Measurements from ENCODE around the gene IRS1. TPM values are rescaled to one million over a fixed set of nuclear protein-coding genes. Genes with fewer than 3 reads are reported as not detected.
A peak's percentile ranks its signal among the peaks of the same experiment; 100 is the strongest.

Gene IRS1
- polyA plus RNA-seq, 4 donors, result 11.4 to 14.8 (median 12.7) TPM

DNA sequence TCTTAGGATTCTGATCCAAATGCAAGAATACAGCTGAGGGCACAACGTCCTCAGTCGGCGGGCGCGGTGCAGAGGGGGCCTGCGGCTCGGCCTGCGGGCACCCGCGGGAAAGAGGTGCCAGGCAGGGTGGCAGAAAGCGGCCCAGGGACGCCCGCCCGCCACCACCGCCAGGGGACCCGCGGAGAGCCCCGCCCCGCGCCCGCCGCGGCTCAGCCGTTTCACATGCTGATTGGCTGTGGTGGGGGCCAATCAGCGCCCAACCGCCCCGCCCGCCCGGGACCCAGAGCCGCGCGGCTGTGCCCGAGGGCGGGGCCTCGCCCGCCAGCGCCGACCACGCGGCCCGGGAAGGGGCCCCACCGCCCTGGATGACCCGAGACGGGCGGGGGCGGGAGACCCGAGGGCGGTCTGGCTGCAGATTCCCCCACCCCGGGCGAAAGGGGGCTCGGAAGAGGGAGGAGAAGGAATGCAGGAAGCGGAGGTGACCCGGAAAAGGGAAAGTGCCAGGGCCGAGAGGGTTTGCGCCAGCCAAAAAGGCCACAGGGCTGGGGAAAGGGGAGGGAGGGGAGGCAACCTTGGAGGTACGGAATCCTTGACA, 8.0 kb downstream of the IRS1 start:
- peak in 1 of 4 donors; percentile 71 for DNase-seq (ENCODE audit: low read depth in 4 of 4, low spot score in 2 of 4)

DNA sequence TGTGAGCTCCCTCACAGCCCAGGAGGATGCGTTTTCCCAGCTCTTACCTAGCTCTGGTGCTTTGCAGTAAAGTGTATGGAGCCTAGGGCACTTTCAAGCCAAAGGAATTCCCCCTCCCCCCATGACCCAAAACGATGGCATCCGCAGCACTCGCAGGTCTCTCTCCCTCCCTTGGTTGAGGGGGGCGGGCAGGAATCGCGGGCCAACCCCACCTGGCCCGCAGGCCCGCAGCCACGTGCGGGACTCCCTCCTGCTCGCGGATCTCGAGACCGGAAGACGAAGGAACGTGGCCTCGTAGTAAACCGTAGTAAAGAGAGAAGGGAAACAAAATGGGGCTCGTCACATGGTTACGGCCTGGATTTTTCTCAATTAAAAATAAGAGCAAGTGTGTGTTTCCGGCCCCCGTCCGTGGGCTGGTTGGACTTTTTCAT, 8.5 kb downstream of the IRS1 start:
- DNase-seq (ENCODE audit: low read depth in 4 of 4, low spot score in 2 of 4), result no peak

DNA sequence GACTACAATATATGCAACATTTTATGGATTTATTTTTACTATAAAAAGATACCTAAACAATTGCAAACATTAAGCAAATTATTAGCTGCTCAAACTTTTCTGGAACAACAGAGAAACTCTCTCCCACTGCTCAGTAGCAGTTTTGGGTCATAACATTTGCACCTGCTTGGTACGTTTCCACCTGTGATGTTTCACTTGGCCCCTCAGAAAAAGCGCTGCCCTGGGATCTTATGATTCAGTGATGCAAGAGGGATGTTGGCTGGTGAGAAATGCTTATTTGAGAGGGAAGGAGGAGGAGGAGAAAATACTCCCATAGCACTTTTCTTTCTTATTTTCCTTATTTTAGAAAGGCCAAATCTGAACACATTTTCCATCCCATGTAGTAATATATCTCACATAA, 9.2 kb downstream of the IRS1 start:
- DNase-seq (ENCODE audit: low read depth in 4 of 4, low spot score in 2 of 4), result no peak

DNA sequence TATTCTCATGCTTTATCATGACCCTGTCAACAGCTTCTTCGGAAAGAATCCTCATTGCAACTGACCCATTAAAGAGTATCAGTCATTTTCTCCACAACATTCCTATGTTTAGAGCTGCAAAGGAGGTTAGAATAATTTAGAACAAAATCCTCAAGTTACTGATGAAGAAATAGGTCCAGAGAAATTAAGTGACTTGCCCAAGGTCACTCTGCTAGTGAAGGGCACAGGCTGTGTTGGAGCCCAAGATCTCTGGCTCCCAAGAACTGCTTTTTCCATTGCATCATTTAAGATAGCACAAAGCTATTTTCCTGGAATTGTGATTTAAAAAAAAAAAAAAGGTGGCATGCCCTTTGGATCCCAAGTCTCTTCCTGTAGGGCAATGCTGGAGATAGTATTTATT, 9.6 kb downstream of the IRS1 start:
- DNase-seq (ENCODE audit: low read depth in 4 of 4, low spot score in 2 of 4), result no peak

DNA sequence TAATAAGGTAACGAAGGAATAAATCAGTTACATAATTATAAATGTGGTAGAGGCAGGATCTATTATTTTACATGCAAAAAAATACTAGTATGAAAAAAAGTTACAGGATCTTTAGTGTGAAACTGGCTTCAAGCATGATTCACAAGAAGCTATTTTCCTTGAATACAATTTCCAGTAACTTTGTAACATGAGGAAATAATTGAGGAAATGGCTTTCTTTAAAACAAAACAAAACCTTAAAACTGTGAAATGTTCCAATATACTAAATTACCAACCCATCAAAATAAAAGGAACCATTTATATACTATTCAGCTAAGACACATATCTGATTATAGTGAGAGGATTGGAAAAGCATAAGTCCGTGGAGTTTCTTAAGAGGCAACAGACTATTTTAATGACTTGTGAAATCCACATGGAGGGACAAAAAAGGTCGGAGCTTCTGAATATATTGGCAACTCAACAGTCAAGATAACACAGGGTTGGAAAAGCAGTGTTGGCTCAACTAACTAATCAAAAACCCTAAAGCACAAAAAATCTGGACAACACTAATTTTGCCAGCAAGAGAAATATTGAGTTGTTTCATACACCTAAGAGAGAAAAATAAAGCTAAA, 10.6 kb downstream of the IRS1 start:
- DNase-seq (ENCODE audit: low read depth in 4 of 4, low spot score in 2 of 4), result no peak

DNA sequence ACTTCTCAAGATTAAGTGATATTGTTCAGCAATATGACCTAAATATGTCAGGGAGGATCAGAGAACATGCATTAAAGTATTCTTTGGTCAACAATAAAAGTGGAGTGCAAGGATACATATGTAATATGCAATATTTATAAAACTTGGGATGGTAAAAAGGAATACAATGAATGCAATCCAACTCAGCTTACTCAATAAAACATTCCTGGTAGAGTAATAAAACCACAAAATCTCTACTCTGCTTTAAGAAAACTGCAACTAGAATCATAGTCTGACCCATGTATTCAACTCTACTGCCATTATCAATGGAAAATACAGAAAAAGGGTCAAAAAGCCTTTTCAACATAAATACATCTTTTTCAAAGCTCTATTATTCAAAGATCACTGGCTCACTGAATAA, 11.6 kb downstream of the IRS1 start:
- DNase-seq (ENCODE audit: low read depth in 4 of 4, low spot score in 2 of 4), result no peak

DNA sequence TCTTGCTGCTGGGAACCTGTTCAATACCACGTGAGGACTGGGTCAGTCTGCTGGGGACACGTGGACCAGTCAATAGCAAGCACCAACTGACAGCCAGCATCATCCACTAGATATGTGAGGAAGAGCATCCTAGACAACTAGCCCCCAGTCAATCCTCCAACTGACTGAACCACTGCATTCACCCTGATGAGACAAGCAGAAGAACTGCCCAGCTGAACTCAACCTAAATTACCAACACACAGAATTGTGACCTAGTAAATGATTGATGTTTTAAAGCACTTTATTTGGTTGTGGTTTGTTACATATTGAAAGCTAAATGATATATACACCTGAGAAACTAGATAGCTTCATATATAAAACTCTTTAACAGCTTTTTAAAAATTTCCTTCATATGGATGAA, 15.7 kb downstream of the IRS1 start:
- no peak for DNase-seq (ENCODE audit: low read depth in 4 of 4, low spot score in 2 of 4)

DNA sequence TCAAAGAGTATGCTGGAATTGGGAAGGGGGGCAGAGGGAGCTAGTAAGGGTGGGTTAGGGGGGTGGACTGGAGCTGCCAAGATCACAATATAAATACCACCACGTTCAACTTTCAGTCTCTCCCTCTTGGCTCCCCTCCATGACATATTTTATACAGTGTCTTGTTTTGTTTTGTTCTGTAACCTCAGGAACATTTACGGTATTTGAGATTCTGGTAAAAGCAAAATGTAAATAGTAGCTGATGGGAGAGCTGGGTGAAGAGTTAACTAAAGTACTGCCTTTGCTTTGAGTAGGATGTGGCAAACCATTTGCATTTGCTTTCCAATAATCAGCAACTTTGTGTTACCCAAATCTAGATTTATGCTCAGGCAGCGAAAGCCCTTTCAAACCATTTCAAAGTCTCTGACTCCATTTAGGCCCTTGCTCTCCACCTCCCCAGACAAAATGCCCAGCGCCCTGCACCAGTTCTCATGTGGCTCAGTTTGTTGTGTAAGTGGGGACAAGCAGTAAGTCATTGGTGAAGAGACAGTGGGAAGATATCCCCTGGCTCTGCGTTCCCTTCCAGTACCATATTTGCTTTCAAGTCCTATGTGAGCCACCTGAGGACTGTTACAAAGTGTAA, 17.4 kb downstream of the IRS1 start:
- no peak for DNase-seq (ENCODE audit: low read depth in 4 of 4, low spot score in 2 of 4)

DNA sequence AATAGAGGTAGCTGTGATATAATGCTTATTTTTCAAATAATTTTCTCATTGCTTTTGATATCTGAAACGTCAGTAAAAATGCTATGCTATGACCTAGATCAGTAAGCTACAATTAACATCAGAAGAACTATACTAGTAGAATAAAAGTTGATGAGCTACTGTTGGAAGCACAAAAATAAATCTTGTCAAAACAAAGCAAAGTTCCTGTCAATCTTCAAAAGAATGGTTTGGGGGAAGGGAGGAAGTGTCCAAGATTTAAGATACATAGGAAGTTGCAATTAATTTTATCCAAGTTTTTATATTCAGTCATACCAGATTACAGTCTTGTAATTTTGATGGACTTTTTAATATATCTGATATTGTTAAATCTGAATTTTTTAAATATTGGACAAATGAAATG, 19.2 kb downstream of the IRS1 start:
- DNase-seq (ENCODE audit: low read depth in 4 of 4, low spot score in 2 of 4), result no peak

DNA sequence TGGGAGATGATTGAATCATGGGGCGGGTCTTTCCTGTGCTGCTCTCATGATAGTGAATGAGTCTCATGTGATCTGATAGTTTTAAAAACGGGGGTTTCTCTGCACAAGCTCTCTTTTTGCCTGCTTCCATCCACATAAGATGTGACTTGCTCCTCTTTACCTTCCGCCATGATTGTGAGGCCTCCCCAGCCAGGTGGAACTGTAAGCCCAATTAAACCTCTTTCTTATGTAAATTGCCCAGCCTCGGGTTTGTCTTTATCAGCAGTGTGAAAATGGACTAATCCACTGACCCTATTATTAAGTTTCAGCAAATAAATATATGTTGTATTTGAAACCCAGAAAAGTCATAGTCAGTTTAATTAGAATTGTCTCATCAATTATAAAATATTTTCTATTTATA, 22.0 kb downstream of the IRS1 start:
- DNase-seq (ENCODE audit: low read depth in 4 of 4, low spot score in 2 of 4), result no peak

DNA sequence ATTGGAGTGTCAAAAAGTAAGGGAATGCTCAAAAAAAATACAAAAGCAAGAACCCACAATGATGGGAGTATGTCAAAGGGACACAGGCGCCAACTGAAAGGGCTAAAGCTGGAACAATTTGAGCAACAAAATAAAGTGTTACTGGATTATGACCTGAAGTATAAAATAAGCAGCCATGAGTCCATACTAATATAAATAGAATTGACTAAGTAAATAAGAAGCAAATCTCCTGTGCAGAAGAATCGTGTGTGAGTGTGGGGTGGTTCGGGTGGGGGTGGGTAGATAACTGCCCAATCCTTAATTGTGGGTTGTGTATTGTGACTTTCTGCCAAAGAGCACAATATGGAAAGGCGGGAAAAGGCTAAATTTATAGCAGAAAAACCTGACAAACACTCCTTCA, 23.5 kb downstream of the IRS1 start:
- DNase-seq (ENCODE audit: low read depth in 4 of 4, low spot score in 2 of 4), result no peak

DNA sequence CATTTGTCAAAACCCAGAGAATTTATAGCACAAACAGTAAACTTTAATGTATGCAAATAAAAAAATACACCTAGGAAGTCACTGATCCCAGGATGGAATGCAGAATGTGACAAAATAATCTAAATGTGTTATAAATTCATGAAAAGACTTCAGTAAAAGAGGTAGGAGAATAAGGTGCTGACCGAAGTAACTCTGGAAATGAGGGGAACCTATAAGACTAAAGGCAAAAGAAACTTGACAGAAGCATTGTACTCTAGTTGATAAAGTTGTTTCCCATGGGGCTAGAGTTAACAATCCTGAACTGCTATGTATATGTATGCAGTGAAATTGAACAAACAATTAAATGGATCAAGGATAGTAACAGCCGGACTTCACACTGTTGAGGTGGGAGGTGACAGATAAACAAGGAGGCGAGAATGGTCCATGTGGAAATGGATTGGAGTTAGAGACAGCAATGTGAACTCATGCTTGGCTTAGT, 24.5 kb downstream of the IRS1 start:
- no peak for DNase-seq (ENCODE audit: low read depth in 4 of 4, low spot score in 2 of 4)

DNA sequence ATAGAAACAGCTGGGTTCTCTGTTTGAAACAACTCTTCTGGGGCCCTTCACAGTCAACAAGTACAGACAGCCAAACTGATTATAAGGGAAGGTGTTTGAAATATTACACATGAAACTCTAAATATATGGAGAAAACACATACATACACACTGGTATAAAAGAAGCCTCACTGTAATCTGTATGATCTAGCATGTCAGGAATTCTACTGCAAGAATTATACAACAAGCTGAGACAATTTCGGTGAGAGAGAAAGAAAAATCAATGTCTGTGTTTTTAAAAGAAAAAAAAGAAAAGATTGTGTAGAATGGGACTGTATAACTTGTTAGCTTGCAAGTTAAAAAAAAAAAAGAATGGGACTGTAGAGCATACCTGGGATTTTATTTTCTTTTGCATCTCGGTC, 26.3 kb downstream of the IRS1 start:
- no peak for DNase-seq (ENCODE audit: low read depth in 4 of 4, low spot score in 2 of 4)

DNA sequence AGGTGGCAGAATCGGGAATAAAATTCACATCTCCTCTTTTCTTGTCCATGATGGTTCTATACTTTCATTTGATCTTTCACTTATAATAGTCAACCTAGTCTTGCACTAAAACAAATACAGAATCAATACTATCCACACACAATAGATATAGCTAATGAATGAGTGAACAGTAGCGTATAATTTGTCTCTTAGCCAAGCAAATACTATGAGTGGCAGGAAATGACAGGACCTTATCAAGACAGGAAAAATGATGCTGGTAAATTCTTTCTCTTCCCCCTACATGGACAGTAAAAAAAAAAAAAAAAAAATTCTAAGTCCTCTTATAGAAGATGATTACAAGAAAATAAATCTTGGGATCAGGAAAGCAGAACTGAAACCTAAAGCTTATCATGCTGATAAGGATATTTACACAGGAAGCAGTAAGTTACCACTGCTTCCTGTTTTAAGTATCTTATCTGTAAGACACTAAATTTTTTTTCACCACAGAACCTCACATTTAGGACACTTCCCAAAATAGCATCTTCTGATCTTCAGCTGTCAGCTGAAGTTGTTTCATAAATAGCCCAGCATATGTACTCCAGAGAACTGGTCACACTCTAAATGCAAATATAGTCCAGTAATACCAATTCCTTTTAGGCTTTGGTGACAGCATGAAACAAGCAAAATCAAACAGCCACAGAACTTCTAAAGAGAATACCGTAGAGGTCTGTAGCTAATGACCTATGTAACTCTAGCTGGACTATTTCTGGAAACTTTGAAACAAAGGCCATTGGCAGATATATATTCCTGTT, 27.0 kb downstream of the IRS1 start:
- DNase-seq (ENCODE audit: low read depth in 4 of 4, low spot score in 2 of 4), result no peak

DNA sequence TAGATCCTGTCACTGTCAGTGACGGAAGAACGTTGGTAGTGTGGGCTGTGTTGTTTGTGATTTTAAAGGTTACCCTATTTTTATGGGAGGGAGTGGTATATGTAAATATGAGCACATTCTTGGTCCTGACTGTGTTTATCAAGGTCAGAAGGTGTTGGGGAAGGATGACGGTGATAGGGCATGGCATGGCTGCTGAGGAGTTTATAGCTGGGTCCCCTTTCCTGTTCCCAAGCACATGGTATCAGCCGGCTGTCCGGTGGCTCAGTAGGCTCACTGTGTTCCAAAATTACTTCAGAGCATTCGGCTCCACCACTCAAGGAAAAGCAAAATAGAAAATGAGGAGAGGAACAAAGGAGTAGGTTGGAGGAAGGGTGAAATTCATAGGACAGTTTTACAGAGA, 28.6 kb downstream of the IRS1 start:
- no peak for DNase-seq (ENCODE audit: low read depth in 4 of 4, low spot score in 2 of 4)

DNA sequence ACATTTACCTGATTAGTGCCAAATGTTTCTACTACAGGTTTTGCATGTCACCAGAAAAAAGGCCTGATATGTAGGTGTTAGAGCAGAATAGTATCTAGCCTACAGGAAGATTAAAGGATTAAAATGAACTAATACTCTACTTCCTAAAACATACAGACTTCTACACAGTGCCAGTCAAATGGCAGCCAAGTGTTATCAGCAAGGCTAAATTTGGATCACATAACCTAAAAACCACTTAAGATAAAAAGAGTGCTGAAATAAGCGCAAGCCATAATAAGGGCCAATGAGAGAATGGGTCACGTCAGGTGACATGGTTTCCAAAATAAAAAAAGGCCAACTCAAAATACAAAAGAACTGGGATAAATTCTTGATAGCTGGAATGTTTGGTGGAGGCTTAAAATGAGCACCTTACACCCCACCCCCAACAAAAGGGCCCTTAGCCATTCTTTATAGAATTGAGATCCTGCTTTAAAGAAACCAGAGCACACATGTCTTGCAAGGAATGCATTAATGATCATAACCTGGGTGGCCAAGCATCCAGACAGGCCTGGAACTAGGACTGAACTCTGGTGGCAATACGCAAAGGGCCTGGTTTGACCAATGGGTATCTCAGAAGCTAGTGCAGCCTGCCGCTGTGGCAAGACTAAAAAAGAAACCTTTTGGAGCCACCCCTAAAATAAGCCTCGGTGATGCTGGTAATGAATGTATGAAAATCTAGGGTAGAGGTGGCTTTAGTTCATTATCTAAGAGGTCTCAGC, 32.4 kb downstream of the IRS1 start:
- no peak for DNase-seq (ENCODE audit: low read depth in 4 of 4, low spot score in 2 of 4)

DNA sequence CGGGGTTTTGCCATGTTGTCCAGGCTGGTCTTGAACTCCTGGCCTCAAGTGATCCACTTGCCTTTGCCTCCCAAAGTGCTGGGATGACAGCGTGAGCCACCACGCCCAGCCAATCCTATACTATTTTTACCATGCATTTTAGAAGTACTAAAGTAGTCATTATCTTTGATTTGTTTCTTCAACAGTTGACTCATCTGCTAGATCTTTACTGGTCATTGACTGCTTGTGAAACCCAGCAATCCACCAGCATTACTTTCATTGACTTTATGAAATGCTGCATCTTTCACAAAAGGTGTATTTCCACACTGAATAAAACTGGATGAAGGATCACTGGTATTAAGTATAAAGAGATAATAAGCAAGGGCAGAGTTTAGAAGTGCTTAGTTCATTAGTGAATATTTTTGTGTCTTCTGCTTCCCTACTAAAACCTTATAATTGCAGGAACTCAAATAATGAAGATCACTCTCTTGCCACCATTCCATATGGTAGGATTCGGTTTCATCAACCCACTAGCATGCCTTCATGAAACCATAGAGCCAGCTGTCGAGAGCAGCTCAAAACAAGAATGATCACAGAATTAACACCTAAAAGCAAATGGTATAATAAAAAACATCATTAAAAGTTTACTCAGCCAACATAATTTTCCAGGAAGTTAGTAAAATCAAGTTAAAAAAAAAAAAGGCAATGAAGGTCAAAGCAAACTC, 33.1 kb downstream of the IRS1 start:
- DNase-seq (ENCODE audit: low read depth in 4 of 4, low spot score in 2 of 4), result no peak

DNA sequence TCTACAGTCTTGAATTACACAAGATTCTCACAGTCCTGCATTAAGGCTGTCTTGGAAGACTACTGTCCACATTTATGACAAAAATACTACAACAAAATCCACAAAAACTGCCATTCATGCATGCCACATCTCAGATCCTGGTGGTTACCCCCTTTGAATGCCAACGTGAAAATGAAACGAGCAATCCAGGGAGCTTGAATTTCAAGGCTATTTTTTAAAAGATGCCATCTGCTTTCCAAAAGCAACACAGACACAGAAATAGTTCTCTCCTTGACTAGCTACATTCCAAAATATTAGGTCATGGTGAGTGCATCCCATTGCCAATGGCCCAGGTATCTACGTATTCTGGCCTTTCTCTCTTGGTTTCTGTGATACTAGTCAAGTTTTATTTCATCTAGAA, 36.3 kb downstream of the IRS1 start:
- no peak for DNase-seq (ENCODE audit: low read depth in 4 of 4, low spot score in 2 of 4)

DNA sequence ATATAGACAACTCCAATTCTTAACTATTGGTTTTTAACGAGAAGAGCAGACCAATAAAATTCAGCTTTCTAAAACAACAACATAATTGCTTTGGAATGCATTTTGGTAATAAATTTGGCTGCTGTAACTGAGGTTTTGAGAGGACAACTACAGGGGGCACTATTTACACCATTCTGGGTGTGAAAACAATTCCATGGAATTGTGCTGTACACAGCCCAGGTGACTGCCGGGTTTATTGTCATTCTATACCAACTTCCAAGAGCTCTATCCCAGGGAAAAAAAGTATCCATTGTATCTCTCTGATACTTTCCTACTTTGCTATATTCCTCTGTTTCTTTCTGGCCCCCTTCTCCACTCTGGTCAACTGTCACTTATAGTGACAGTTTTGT, 38.4 kb downstream of the IRS1 start:
- DNase-seq (ENCODE audit: low read depth in 4 of 4, low spot score in 2 of 4), result no peak

All from left renal cortex interstitium (tissue), 4 donors.